GM12864 (cell line): Measurements from ENCODE around the gene MACROD2.
A peak's percentile ranks its signal among the peaks of the same experiment; 100 is the strongest.
"Not testable (repeated sequence)": the region's sequence is repeated elsewhere in the genome, so short reads cannot be mapped to it uniquely, and the experiment has no call there.

Experiments used
- DNase-seq: peaks from one replicate; pipeline ENCODE4 v3.0.0-alpha.2; 2011; ENCODE audit warnings: low read depth
- H3K4me3 ChIP-seq: 2 replicates; pipeline ENCODE4 v1.5.1; 2011; ENCODE audit warnings: mild to moderate bottlenecking, low read depth, low read length, control low read depth
- CTCF ChIP-seq: IDR thresholded peaks from 2 replicates; pipeline ENCODE4 v1.5.1; 2011; ENCODE audit warnings: low read depth, mild to moderate bottlenecking, moderate library complexity, low read length, control low read depth, inconsistent platforms; ENCODE audit errors: missing control alignments

MACROD2 gene

GRCh38 chr20:14030991-14031390 lies 35.7 kb downstream of the MACROD2 start:
- TF ChIP-seq CTCF = no peak
- no peak for DNase-seq
- H3K4me3 ChIP-seq = no peak overlapping the region

- TF ChIP-seq CTCF = no peak
- H3K4me3 ChIP-seq = no peak overlapping the region
- no peak for DNase-seq
Measured at GRCh38 chr20:14033310-14033709, 38.0 kb downstream of the MACROD2 start.

- no peak overlapping the region for H3K4me3 ChIP-seq
- TF ChIP-seq CTCF = no peak
- no peak for DNase-seq
Measured at GRCh38 chr20:14036567-14036966, 41.3 kb downstream of the MACROD2 start.

GRCh38 chr20:14044712-14045276 lies 49.5 kb downstream of the MACROD2 start:
- H3K4me3 ChIP-seq, DNase-seq: not testable (repeated sequence)

GRCh38 chr20:14046534-14046933 lies 51.2 kb downstream of the MACROD2 start:
- no peak for DNase-seq
- no peak for TF ChIP-seq CTCF
- H3K4me3 ChIP-seq = no peak overlapping the region

GRCh38 chr20:14049111-14049510 lies 53.8 kb downstream of the MACROD2 start:
- DNase-seq = no peak
- TF ChIP-seq CTCF = no peak
- no peak overlapping the region for H3K4me3 ChIP-seq

GRCh38 chr20:14051454-14051853 lies 56.1 kb downstream of the MACROD2 start:
- no peak for TF ChIP-seq CTCF
- H3K4me3 ChIP-seq = no peak overlapping the region
- DNase-seq = no peak

- DNase-seq = peak; percentile 33
- H3K4me3 ChIP-seq = no peak overlapping the region
- peak; percentile 54 for TF ChIP-seq CTCF
Measured at GRCh38 chr20:14055127-14055742, 59.9 kb downstream of the MACROD2 start.
